Ecto neural progenitor cell (in vitro differentiated cells): ENCODE results near the gene LETM1.

Experiments
- DNase-seq: peaks from one replicate; pipeline ENCODE4 v3.0.0-alpha.2; 2018; ENCODE audit warnings: low spot score

The LETM1 gene

GRCh38 chr4:1856071-1856942 is at the start of gene LETM1:
LETM1 (minus strand) TSS chr4:1856156; CDS start chr4:1855950, 206 bp downstream.
- peak; percentile 97 for DNase-seq

DNA sequence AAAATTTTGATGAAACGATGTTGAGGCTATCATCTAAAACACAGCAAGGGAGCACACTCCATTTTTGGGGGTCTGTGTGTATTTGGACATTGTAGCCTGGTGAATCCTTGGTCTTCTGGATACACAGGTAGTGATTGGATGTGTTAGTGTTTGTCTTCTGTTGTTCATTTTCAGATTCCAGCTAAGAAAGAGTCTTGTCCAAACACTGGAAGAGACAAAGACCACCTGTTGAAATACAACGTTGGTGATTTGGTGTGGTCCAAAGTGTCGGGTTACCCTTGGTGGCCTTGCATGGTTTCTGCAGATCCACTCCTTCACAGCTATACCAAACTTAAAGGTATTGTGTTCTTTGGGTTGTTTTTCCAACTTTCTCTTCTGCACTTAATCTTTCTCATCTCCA is 48.1 kb upstream of the LETM1 start:
- no peak for DNase-seq

DNA sequence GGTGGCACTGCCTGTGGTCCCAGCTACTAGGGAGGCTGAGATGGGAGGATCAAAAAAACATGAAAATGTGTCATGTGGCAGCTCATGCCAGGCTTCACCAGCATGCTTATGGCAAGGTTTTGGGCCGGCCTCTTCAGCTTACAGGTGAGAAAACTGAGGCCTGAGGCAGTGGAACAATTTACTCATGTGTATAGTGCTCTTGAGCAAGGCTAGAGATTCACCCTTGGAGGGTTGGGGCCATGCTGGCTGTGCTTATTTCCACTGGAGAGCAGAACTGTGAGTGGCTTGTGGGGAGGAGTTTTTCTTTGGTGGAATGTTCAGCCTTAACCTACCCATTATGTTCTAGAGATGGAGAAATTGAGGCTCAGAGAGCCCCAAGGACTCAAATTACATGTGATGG is 47.1 kb upstream of the LETM1 start:
- no peak for DNase-seq

- DNase-seq, result no peak
Measured at GRCh38 chr4:1902243-1902642, 46.3 kb upstream of the LETM1 start.

DNA sequence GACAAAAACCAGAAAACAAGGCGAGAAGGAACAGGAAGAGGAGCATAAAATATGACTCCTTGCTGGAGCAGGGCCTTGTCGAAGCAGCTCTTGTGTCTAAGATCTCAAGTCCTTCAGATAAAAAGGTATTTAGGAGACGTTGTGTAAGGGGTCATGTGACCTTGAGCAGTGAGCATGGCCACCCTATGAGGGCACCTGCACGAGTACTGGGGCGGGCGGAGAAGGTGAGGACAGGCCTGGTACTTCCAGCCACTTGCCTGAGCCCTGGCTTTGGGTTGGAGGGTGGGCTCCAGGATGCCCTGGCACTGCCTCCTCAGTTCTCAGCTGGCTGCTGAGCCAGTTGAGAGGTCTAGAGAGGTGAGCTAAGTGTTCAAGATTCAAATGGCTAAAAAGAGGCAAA is 45.2 kb upstream of the LETM1 start:
- no peak for DNase-seq

DNA sequence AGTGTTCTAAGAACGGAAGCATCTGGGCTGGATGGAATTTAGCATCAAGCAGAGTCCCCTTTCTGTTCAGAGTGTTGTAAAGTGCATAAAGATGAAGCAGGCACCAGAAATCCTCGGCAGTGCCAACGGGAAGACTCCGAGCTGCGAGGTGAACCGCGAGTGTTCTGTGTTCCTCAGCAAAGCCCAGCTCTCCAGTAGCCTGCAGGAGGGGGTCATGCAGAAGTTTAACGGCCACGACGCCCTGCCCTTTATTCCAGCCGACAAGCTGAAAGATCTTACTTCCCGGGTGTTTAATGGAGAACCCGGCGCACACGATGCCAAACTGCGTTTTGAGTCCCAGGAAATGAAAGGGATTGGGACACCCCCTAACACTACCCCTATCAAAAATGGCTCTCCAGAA is 44.7 kb upstream of the LETM1 start:
- DNase-seq, result no peak

- no peak for DNase-seq
Measured at GRCh38 chr4:1900087-1900433, 44.1 kb upstream of the LETM1 start.

DNA sequence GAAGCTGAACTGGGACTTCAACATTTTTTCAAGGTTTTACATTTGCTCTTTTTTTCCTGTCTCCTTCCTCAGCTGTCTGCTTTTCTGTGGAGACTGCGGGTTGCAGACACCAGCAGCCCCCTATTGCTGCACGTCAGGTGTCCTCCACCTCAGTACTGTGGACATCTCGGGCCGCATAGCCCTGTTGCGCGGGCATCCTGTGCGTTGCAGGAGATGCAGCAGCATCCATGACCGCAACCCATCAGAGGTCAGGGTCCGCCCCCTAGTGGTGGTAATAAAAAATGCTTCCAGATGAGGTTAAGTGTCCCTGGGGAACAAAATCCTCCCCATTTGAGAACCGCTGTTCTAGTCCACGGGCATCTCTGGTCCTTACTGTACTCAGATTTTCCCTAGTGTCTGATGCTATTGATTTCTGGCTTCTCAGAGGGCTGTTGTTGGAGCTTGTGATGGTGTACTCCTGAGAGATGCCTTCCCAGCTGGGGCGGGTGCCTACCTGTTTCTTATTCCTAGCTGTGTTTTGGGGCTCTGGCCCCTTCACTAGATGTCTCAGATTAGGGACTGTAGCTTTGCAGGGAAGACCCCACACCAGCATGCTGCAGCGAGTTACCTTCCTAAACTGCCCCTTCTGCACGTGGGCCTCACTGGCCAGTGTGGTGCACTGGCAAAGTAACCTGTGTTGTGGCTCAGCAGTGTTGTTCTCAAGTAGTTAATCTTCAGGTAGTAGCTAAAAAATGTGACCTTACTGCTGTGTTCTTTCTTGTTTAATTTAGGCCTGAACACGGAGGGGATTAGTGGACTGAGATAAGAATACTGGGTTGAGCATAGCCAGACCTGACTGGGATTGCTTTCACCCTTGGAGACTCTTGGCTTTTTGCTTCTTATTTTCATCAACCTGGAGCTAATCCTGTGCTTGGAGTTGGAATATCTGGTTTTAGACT is 43.5 kb upstream of the LETM1 start:
- peak; percentile 83 for DNase-seq

DNA sequence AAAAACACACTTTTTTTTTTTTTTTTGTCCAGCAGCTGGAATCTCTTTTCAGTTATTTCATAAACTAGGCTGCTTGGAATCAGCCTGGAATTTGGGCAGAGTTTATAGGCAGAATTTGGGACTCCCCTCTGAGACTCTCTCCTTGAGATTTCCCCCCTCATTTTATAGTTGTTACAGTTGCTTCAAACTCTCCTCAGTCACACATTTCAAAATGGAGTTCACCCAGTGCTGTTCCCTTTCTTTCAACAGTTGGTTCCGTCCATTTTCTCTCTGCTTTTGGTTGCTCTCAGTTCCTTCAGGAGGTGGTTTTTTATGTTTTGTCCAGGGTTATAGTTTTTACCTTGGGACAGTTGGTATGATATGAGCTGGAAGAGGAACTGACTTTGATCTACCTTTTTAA is 42.7 kb upstream of the LETM1 start:
- no peak for DNase-seq

GRCh38 chr4:1898007-1898406 is 42.1 kb upstream of the LETM1 start:
- DNase-seq, result no peak

GRCh38 chr4:1896658-1896991 is 40.7 kb upstream of the LETM1 start:
- DNase-seq, result no peak

GRCh38 chr4:1895971-1896657 is 40.2 kb upstream of the LETM1 start:
- no peak for DNase-seq

DNA sequence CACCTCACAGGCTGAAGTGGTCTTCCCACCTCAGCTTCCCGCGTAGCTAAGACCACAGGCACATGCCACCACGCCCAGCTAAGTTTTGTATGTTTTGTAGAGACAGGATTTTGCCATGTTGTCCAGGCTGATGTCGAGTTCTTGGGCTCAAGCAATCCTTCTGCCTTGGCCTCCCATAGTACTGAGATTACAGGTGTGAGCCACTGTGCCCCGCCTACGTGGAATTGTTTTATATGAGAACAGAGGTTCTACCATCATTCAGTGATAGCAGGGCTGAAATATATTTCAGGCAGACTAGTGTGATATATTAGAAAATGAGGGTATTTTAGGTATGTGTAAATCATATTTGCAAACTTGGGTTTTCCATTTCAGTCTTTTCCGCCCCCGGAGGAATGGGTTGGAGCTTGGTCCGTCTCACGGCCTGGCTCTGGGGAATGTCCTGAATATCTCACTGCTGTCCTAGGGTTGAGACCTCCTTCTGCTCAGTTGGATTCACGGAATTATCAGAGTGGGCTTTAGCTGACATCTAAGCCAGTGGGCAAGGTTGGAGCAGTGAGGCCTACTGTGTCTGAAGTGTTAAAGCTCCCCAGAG is 35.1 kb upstream of the LETM1 start:
- no peak for DNase-seq

GRCh38 chr4:1887052-1887451 is 31.1 kb upstream of the LETM1 start:
- no peak for DNase-seq

GRCh38 chr4:1885414-1885813 is 29.5 kb upstream of the LETM1 start:
- DNase-seq, result no peak

- no peak for DNase-seq
Measured at GRCh38 chr4:1883583-1883982, 27.6 kb upstream of the LETM1 start.

- no peak for DNase-seq
Measured at GRCh38 chr4:1882850-1883271, 26.9 kb upstream of the LETM1 start.

- DNase-seq, result no peak
Measured at GRCh38 chr4:1880332-1880731, 24.4 kb upstream of the LETM1 start.

- no peak for DNase-seq
Measured at GRCh38 chr4:1879485-1879884, 23.5 kb upstream of the LETM1 start.

DNA sequence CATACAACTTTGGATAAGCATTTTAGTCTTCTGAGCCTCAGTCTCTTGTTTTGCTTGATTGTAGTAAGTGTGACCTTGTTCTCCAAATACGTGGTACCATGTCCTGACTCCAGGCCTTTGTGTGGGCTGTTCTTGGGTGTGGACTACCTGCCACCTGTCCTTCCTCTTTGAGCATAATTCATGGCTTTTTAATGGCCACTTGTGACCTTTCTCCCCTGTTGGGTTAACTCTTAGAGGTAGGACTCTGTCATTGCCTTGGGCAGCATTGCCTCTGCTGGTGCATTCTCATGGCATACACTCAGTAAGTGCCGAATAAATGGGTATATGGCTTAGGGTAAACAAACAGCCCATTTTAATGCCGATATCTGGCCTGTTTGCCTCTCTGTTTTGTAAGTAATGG is 18.2 kb upstream of the LETM1 start:
- DNase-seq, result no peak

DNA sequence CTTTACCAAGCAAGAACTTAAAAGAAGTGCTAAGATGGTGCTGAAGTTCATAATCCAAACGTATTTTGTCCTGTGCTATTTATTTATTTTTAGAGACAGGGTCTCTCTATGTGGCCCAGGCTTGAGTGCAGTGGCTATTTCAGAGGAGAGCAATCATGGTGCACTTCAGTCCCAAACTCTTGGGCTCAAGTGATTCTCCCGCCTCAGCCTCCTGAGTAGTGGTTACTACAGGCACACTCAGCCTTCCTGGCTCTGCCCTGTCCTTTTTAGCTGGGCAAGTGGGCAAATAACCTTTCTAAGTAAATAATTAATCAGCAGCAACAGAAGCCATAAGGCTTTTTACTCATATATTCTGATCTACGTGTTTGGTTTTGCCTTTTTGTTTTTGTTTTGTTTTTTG is 17.8 kb upstream of the LETM1 start:
- no peak for DNase-seq

DNA sequence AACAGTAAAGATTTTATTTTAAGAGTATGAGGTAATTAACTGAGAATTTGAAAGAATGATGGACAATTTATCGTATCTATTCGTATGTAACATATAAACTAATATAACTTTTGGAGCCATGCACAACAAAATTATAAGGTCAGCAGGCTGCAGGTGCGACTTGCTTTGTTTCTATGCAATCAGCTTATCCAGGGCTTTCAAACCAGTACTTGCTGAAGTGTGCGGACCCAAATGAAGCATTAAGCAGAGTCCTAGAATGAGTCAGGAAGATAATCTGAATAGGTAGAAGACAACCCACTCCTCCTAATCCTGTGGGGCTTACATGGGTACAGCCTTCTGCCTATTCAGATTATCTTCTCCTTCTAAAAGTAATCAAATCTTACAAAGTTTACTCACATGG is 17.3 kb upstream of the LETM1 start:
- no peak for DNase-seq
